Transverse colon (tissue), 4 donors: Measurements from ENCODE around the gene COL24A1. TPM values are rescaled to one million over a fixed set of nuclear protein-coding genes. Genes with fewer than 3 reads are reported as not detected.
A peak's percentile ranks its signal among the peaks of the same experiment; 100 is the strongest.

Experiments used
- DNase-seq: peaks from one replicate; pipeline ENCODE4 v3.0.0-alpha.2; 2019
- H3K27ac ChIP-seq, 4 donors: fragments of 200-600 bp; sonication (generic); 2 replicates each; pipeline ENCODE4 v1.5.1; 2016 to 2018; ENCODE audit warnings: inconsistent platforms in 4 of 4
- H3K27me3 ChIP-seq: fragments of 200-600 bp; sonication (generic); 2 replicates; pipeline ENCODE4 v1.5.1; 2017; ENCODE audit warnings: inconsistent platforms
- H3K36me3 ChIP-seq, 4 donors: fragments of 200-600 bp; sonication (generic); 2 replicates each; pipeline ENCODE4 v1.5.1; 2017 to 2019; ENCODE audit warnings: inconsistent platforms in 4 of 4
- H3K4me1 ChIP-seq, 4 donors: fragments of 200-600 bp; sonication (generic); 2 replicates each; pipeline ENCODE4 v1.5.1; 2017 to 2020; ENCODE audit warnings: inconsistent platforms in 4 of 4
- H3K4me3 ChIP-seq, 4 donors: fragments of 200-600 bp; sonication (generic); 1 replicate in 1 of 4; 2 replicates in 3 of 4; pipeline versions ENCODE4 v1.5.1 to v1.6.1; 2017 to 2019; ENCODE audit warnings: inconsistent platforms in 4 of 4
- H3K9me3 ChIP-seq, 2 donors: fragments of 200-600 bp; sonication (generic); 2 replicates each; pipeline ENCODE4 v1.5.1; 2017 to 2019; ENCODE audit warnings: inconsistent platforms in 2 of 2
- EP300 ChIP-seq: sonication (generic); formaldehyde crosslinking; IDR thresholded peaks from one replicate; pipeline ENCODE4 v1.6.1; 2017; ENCODE audit warnings: antibody characterized with exemption, low read depth
- POLR2A ChIP-seq: fragments of 450-650 bp; IDR thresholded peaks from one replicate; pipeline ENCODE4 v1.6.1; 2016; ENCODE audit warnings: antibody characterized with exemption, mild to moderate bottlenecking, moderate library complexity
- POLR2AphosphoS5 ChIP-seq, 3 donors: sonication (generic); formaldehyde crosslinking; IDR thresholded peaks; one replicate each; pipeline ENCODE4 v1.6.1; 2016; ENCODE audit warnings: antibody characterized with exemption in 3 of 3
- WGBS, 2 donors: methylation state at CpG; one replicate each; pipeline ENCODE4 v1.1.5; 2018; ENCODE audit warnings: low coverage in 1 of 2; 5-methylcytosine and 5-hydroxymethylcytosine counted together
- in situ Hi-C, 4 donors: fragments of 200-750 bp; cut with MboI; loops; one replicate each; pipeline versions ENCODE4 v1.15.0 to v1.15.1; 2017; ENCODE audit warnings: low sequenced_read_pairs in 3 of 4, low pct_ligation_motif_present in 1 of 4, low pct_unique_long_range_greater_than_20kb in 1 of 4
- intact Hi-C: fragments of 100-400 bp; cut with DNase I; formaldehyde crosslinking; loops from one replicate; pipeline ENCODE4 v1.15.1; 2023; ENCODE audit warnings: low total_unique reads
- total RNA-seq, 4 donors: library from RNA; depleted of rRNA; stranded (reverse); fragments of >200 nt; gene quantifications; one replicate each; pipeline ENCODE4 v1.1.0, GENCODE V29; 2016
- TF ChIP-seq, protein P1 (sequence below), 5 experiments: fragments of 200-600 bp in 3 of 5; fragments of 450-650 bp in 2 of 5; sonication (generic) in 3 of 5; IDR thresholded peaks; 1 replicate in 2 of 5; 2 replicates in 3 of 5; pipeline ENCODE4 v1.5.1; 2016 to 2017; ENCODE audit warnings: antibody characterized with exemption in 5 of 5, inconsistent platforms in 3 of 5, mild to moderate bottlenecking in 2 of 5, moderate library complexity in 1 of 5

COL24A1 gene
- total RNA-seq, 4 donors from 2014 or later, result 0.68 to 1.2 (median 0.93) TPM

GRCh38 chr1:85900921-85901320 is 255.7 kb downstream of the COL24A1 start:
- in situ Hi-C loops (no loop called here), intact Hi-C loops (loop anchor here (5.0 kb wide), 1 partner anchor 36 kb away; no protein-coding TSS in a partner anchor)
- Histone ChIP-seq H3K36me3 (no peaks in the 10 kb centered on the region), H3K4me1 (no peaks in the 10 kb centered on the region), H3K27me3 (no peaks in the 10 kb centered on the region), H3K4me3 (no peak overlapping the region), H3K9me3 (no peaks in the 10 kb centered on the region), H3K27ac (no peak overlapping the region)
- DNase-seq, result no peak
- TF ChIP-seq, protein P1, sequence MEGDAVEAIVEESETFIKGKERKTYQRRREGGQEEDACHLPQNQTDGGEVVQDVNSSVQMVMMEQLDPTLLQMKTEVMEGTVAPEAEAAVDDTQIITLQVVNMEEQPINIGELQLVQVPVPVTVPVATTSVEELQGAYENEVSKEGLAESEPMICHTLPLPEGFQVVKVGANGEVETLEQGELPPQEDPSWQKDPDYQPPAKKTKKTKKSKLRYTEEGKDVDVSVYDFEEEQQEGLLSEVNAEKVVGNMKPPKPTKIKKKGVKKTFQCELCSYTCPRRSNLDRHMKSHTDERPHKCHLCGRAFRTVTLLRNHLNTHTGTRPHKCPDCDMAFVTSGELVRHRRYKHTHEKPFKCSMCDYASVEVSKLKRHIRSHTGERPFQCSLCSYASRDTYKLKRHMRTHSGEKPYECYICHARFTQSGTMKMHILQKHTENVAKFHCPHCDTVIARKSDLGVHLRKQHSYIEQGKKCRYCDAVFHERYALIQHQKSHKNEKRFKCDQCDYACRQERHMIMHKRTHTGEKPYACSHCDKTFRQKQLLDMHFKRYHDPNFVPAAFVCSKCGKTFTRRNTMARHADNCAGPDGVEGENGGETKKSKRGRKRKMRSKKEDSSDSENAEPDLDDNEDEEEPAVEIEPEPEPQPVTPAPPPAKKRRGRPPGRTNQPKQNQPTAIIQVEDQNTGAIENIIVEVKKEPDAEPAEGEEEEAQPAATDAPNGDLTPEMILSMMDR (IDR thresholded peaks at IDR 0.05), result no peak
- TF ChIP-seq POLR2AphosphoS5 (IDR thresholded peaks at IDR 0.05) (no peak), EP300 (no peak), POLR2A (no peak)

GRCh38 chr1:85898861-85899260 is 257.7 kb downstream of the COL24A1 start:
- no peaks in the 10 kb centered on the region for H3K9me3 ChIP-seq
- no peak overlapping the region for H3K4me3 ChIP-seq
- H3K27ac ChIP-seq, result no peak overlapping the region
- no peak for TF ChIP-seq POLR2AphosphoS5 (IDR thresholded peaks at IDR 0.05)
- in situ Hi-C loops, result no loop called here
- no peaks in the 10 kb centered on the region for H3K4me1 ChIP-seq
- H3K27me3 ChIP-seq, result no peaks in the 10 kb centered on the region
- no peak for DNase-seq
- no peaks in the 10 kb centered on the region for H3K36me3 ChIP-seq
- intact Hi-C loops, result no loop called here
- 88 to 89% methylated on average over 2 of the region's 2 CpGs for WGBS, 2 donors

- no peak for DNase-seq
- intact Hi-C loops, result no loop called here
- in situ Hi-C loops, result no loop called here
These were observed 261.9 kb downstream of the COL24A1 start for GRCh38 chr1:85894651-85895050.

GRCh38 chr1:85892366-85892765 is 264.2 kb downstream of the COL24A1 start:
- H3K36me3 ChIP-seq, result no peaks in the 10 kb centered on the region
- in situ Hi-C loops (no loop called here), intact Hi-C loops (no loop called here)
- H3K4me1 ChIP-seq, result no peaks in the 10 kb centered on the region
- no peak overlapping the region for H3K27ac ChIP-seq
- no peak for DNase-seq
- H3K4me3 ChIP-seq, result no peak overlapping the region
- TF ChIP-seq, protein P1 (IDR thresholded peaks at IDR 0.05), result no peak
- TF ChIP-seq POLR2A, result no peak
- TF ChIP-seq EP300, result no peak
- TF ChIP-seq POLR2AphosphoS5 (IDR thresholded peaks at IDR 0.05), result no peak
- no peaks in the 10 kb centered on the region for H3K9me3 ChIP-seq
- no peaks in the 10 kb centered on the region for H3K27me3 ChIP-seq
- 87 to 98% methylated on average over 2 of the region's 2 CpGs for WGBS, 2 donors

More at GRCh38 chr1:85894651-85895050, 261.9 kb downstream of the COL24A1 start:
- no peak overlapping the region for H3K27ac ChIP-seq
- no peaks in the 10 kb centered on the region for H3K4me1 ChIP-seq
- TF ChIP-seq POLR2A, result no peak
- no peak for TF ChIP-seq POLR2AphosphoS5 (IDR thresholded peaks at IDR 0.05)
- TF ChIP-seq EP300, result no peak
- TF ChIP-seq, protein P1 (IDR thresholded peaks at IDR 0.05), result peak in 3 of 5 experiments; percentile 11 to 20 (median 13)
- H3K4me3 ChIP-seq, result no peak overlapping the region
- H3K36me3 ChIP-seq, result no peaks in the 10 kb centered on the region
- H3K27me3 ChIP-seq, result no peaks in the 10 kb centered on the region
- 30 to 35% methylated on average over 4 of the region's 4 CpGs for WGBS, 2 donors
- no peaks in the 10 kb centered on the region for H3K9me3 ChIP-seq

- intact Hi-C loops, result no loop called here
- TF ChIP-seq POLR2AphosphoS5 (IDR thresholded peaks at IDR 0.05), result no peak
- TF ChIP-seq, protein P1 (IDR thresholded peaks at IDR 0.05), result no peak
- TF ChIP-seq POLR2A, result no peak
- no peak for TF ChIP-seq EP300
- no peak overlapping the region for H3K27ac ChIP-seq
These were observed 266.7 kb downstream of the COL24A1 start for GRCh38 chr1:85889870-85890269.

More at GRCh38 chr1:85889870-85890269, 266.7 kb downstream of the COL24A1 start:
- no peak for DNase-seq
- H3K27me3 ChIP-seq, result no peaks in the 10 kb centered on the region
- H3K4me1 ChIP-seq, result no peaks in the 10 kb centered on the region
- in situ Hi-C loops, result no loop called here
- H3K4me3 ChIP-seq, result no peak overlapping the region
- no peaks in the 10 kb centered on the region for H3K36me3 ChIP-seq
- no peaks in the 10 kb centered on the region for H3K9me3 ChIP-seq
- 94 to 100% methylated on average over 2 of the region's 2 CpGs for WGBS, 2 donors
